Measurements from ENCODE around the gene MAP4K3.

Gene MAP4K3

GRCh38 chr2:39435741-39436591 lies 1.1 kb downstream of the MAP4K3 start:
- CTCF ChIA-PET: interaction anchor here (0.8 to 1.3 kb wide), 2 partner anchors 19 to 56 kb away, joined by 3 to 4 read pairs; no protein-coding TSS in a partner anchor
- DNase-seq (ENCODE audit: low read depth, low spot score): no peak
- no peak for TF ChIP-seq CTCF (IDR thresholded peaks at IDR 0.05; ENCODE audit: insufficient read depth, low read length, missing control alignments)
- POLR2A ChIA-PET: no interaction called here
- peak overlapping the region; percentile 90 for H3K4me3 ChIP-seq (ENCODE audit: low read depth, low read length)

- CTCF ChIA-PET: interaction anchor here (1.3 kb wide), 1 partner anchor 55 kb away, joined by 4 read pairs; no protein-coding TSS in a partner anchor
- TF ChIP-seq CTCF (IDR thresholded peaks at IDR 0.05; ENCODE audit: insufficient read depth, low read length, missing control alignments): no peak
- POLR2A ChIA-PET: no interaction called here
- H3K4me3 ChIP-seq (ENCODE audit: low read depth, low read length): peak overlapping the region; percentile 90
- no peak for DNase-seq (ENCODE audit: low read depth, low spot score)
These were observed 1.9 kb downstream of the MAP4K3 start for GRCh38 chr2:39435234-39435633.

- POLR2A ChIA-PET: no interaction called here
- no peak for TF ChIP-seq CTCF (IDR thresholded peaks at IDR 0.05; ENCODE audit: insufficient read depth, low read length, missing control alignments)
- H3K4me3 ChIP-seq (ENCODE audit: low read depth, low read length): peak overlapping the region; percentile 12; the same call in 1 of the 2 replicates
- CTCF ChIA-PET: interaction anchor here (1.3 kb wide), 1 partner anchor 54 kb away, joined by 4 read pairs; no protein-coding TSS in a partner anchor
- DNase-seq (ENCODE audit: low read depth, low spot score): no peak
These were observed 2.7 kb downstream of the MAP4K3 start for GRCh38 chr2:39434233-39434897.

DNA sequence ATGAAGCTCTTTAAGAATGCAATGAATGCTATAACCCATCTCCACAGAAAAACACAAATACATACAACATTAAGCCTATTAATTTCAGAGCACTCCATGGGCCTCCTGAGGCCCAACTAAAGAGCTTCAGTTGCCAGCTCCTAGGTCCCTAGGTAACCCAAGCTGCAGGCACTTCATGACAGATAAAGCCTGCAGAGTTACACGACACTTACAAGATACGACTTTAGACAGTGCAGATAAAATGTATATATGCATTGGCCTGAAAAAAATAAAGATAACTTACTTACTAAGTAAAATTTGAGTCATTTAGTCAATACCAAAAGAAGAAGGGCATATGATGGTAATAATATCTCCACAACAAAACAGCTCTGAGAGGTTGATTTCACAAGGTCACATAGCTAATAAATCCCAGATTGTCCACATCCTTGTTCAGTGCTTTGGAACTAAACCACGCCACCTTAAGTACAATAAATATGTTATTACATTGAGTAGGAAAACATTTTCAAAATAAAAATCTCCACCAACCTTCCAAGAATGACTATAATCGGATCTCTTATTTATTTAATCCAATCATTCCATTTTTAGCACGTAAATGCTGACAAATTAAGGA lies 3.4 kb downstream of the MAP4K3 start:
- ChIA-PET POLR2A (no interaction called here), CTCF (interaction anchor here (1.7 kb wide), 1 partner anchor 53 kb away, joined by 5 read pairs; no protein-coding TSS in a partner anchor)
- DNase-seq (ENCODE audit: low read depth, low spot score): no peak
- TF ChIP-seq CTCF (IDR thresholded peaks at IDR 0.05; ENCODE audit: insufficient read depth, low read length, missing control alignments): no peak
- H3K4me3 ChIP-seq (ENCODE audit: low read depth, low read length): no peak overlapping the region

GRCh38 chr2:39432701-39433100 lies 4.4 kb downstream of the MAP4K3 start:
- TF ChIP-seq CTCF (IDR thresholded peaks at IDR 0.05; ENCODE audit: insufficient read depth, low read length, missing control alignments): no peak
- POLR2A ChIA-PET: no interaction called here

More at GRCh38 chr2:39432701-39433100, 4.4 kb downstream of the MAP4K3 start:
- DNase-seq (ENCODE audit: low read depth, low spot score): no peak
- CTCF ChIA-PET: interaction anchor here (1.7 kb wide), 1 partner anchor 52 kb away, joined by 5 read pairs; no protein-coding TSS in a partner anchor
- no peak overlapping the region for H3K4me3 ChIP-seq (ENCODE audit: low read depth, low read length)
